IPS-20b (cell line): Measurements from ENCODE around the gene KCNG4.

ENCODE experiments used
- H3K27ac ChIP-seq: one replicate; pipeline ENCODE4 v1.5.1; 2013; ENCODE audit warnings: low read length
- H3K27me3 ChIP-seq: 2 replicates; pipeline ENCODE4 v1.6.1; 2013; ENCODE audit warnings: mild to moderate bottlenecking, low read length, inconsistent platforms; ENCODE audit not compliant: insufficient read depth
- H3K36me3 ChIP-seq: 2 replicates; pipeline ENCODE4 v1.6.1; 2013; ENCODE audit warnings: low read depth, mild to moderate bottlenecking, inconsistent platforms, low read length, moderate library complexity; ENCODE audit not compliant: insufficient read depth
- H3K4me1 ChIP-seq: 2 replicates; pipeline ENCODE4 v1.6.1; 2013; ENCODE audit warnings: mild to moderate bottlenecking, control low read depth, inconsistent platforms, low read length, moderate library complexity; ENCODE audit not compliant: insufficient read depth
- H3K4me3 ChIP-seq: 2 replicates; pipeline ENCODE4 v1.5.1; 2013; ENCODE audit warnings: mild to moderate bottlenecking, low read length, inconsistent platforms
- H3K9ac ChIP-seq: 2 replicates; pipeline ENCODE4 v1.6.1; 2013; ENCODE audit warnings: low read depth, mild to moderate bottlenecking, inconsistent platforms, low read length, moderate library complexity
- H3K9me3 ChIP-seq: 2 replicates; pipeline ENCODE4 v1.6.1; 2013; ENCODE audit warnings: mild to moderate bottlenecking, low read depth, low read length, inconsistent platforms; ENCODE audit not compliant: insufficient read depth

The KCNG4 gene

DNA sequence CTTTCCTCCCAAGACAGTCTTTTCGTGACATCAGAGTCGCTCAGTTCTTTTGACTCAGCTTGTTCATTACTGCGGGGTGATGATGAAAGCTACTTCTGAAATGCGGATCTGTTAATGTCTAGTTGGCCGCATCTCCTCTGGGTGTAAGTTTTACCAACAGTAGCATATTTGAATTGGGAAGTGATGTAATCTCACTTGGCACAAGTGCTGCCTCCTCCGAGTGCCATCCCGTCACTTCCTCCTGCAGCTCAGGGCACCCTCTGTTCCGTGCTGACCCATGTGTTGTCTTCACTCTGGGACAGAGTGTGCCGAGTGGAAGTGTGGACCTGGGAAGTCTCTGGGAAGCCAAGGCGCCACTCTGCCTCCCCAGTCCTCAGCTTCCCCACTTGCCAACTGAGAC lies 40.0 kb downstream of the KCNG4 start:
- H3K4me3 ChIP-seq: no peak overlapping the region
- H3K27me3 ChIP-seq: no peaks in the 10 kb centered on the region
- H3K4me1 ChIP-seq: peaks cover 2% of the 10 kb centered on the region; the same call in 1 of the 2 replicates
- H3K27ac ChIP-seq: no peak overlapping the region
- no peak overlapping the region for H3K9ac ChIP-seq
- no peaks in the 10 kb centered on the region for H3K9me3 ChIP-seq
- no peaks in the 10 kb centered on the region for H3K36me3 ChIP-seq

DNA sequence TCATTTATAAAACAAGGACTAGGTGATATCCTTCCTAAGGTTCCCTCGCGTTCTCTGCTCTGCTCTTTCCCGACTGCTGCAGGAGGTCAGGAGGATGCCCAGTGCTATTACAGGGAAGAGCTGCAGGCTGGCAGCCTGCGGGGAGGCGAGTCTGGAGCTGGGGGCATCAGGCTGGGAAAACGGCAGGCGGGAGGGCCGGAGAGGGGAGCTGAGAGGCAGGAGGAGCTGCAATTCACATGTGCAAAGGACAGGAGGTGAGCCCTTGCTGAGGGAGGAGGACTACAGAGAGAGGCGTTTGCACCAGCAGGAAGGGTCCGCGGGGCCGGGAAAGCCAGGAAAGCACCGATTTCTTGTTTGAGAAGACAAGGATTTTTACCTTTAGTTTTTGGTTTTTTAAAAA lies 40.7 kb downstream of the KCNG4 start:
- H3K9ac ChIP-seq: no peak overlapping the region
- no peak overlapping the region for H3K27ac ChIP-seq
- no peak overlapping the region for H3K4me3 ChIP-seq
- no peaks in the 10 kb centered on the region for H3K36me3 ChIP-seq
- no peaks in the 10 kb centered on the region for H3K9me3 ChIP-seq
- peaks cover 2% of the 10 kb centered on the region; the same call in 1 of the 2 replicates for H3K4me1 ChIP-seq
- no peaks in the 10 kb centered on the region for H3K27me3 ChIP-seq

DNA sequence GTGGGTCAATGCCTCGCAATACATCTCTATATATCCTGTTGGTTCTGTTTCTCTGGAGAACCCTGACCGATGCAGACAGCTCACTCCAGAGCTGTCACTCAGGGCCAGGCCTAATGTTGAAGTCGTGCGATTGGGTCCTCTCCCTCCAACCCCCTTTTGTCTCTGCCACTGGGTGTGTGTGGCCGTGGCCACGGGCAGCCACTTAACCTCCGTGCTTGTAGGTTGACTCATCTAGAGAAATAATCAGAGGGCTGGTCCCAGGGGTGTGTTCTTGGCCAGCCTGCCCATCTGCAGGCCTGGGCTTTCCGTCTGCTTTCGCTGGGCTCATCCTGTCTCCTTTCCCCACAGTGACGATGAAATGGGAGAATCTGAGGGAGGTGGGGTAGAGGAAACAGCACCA lies 41.4 kb downstream of the KCNG4 start:
- Histone ChIP-seq H3K4me3 (no peak overlapping the region), H3K27me3 (no peaks in the 10 kb centered on the region), H3K9ac (no peak overlapping the region), H3K36me3 (no peaks in the 10 kb centered on the region), H3K27ac (no peak overlapping the region), H3K9me3 (no peaks in the 10 kb centered on the region), H3K4me1 (peaks cover 2% of the 10 kb centered on the region; the same call in 1 of the 2 replicates)

DNA sequence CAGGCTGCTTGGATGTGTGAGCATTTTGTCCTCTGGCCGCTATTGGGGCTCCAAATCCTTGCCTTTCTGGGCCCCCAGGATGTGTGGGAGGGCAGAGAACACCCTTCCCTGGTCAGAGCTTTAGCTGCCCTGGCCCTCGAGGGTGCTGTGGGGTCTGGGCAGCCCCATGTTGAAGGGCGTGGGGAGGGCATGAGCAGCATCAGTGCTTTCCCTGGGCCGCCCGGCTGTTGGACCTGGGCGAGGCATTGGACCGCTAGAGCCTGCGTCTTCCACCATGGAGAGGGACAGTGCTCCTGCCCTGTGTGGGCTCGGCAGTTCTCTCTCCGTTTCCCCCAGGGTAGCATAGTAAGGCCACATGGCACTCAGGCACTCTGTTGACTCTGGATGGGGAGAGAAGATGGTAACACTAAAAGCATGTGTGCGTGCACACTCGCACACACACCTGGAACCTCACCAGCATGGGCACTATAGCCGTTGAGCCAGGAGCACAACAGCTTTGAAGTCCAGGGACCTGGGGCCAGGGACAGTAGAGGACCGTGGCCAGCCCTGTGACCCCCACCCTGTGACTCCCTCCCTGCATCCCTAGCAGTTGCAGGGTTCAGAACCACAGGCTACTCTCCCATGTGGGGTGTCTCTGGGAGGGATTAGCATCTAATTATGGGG lies 42.2 kb downstream of the KCNG4 start:
- H3K27ac ChIP-seq: no peak overlapping the region
- no peaks in the 10 kb centered on the region for H3K36me3 ChIP-seq
- no peak overlapping the region for H3K9ac ChIP-seq
- no peaks in the 10 kb centered on the region for H3K9me3 ChIP-seq
- H3K4me1 ChIP-seq: peaks cover 2% of the 10 kb centered on the region; the same call in 1 of the 2 replicates
- H3K4me3 ChIP-seq: no peak overlapping the region
- no peaks in the 10 kb centered on the region for H3K27me3 ChIP-seq

DNA sequence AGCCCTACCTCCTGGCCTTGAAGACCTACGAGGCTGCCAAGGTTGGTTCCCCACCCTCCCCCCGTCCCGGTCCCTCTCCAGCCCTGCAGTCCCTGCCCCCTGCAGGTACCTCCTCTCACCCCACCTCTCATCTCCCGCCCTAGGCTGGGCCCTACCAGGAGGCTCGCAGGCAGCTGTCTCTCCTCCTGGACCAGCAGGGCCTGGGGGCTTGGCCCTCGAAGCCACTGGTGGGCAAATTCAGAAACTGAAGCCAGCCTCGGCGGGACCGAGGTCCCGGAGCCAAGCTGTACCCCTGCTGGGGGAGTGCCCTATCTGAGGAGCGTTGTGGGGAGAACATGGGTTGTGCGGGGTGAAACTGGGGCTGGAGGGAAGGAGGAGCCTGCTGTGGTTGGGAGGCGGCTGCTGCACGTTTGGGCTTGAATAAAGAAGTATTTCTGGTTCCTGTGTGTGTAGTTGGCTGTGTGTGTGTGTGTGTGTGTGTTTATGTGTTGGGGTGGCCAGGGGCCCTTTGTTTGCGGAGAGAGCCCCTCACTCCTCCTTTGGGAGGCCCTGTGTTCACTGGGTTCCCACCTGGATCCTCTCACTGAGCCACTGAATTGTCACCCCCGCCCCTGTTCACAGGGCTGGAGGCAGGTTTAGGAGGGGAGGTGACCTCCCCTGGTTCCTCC lies 43.0 kb downstream of the KCNG4 start:
- Histone ChIP-seq H3K27me3 (no peaks in the 10 kb centered on the region), H3K9ac (no peak overlapping the region), H3K9me3 (no peaks in the 10 kb centered on the region), H3K4me3 (no peak overlapping the region), H3K4me1 (peaks cover 2% of the 10 kb centered on the region; the same call in 1 of the 2 replicates), H3K27ac (no peak overlapping the region), H3K36me3 (no peaks in the 10 kb centered on the region)

DNA sequence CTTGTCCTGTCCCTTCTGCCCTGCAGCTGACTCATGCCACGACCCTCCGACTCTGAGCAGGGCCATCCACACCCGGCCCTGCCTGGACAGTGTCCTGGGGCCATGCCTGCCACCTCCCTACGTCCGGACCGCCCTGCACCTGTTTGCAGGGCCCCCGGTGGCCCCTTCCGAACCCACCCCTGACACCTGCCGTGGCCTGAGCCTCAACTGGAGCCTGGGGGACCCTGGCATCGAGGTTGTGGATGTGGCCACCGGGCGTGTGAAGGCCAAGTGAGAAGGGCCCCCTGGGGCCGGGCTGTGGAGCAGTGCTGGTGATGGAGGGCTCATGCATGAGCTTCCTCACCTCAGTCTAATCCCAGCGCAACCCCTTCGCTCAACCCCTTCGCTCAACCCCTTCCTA lies 43.7 kb downstream of the KCNG4 start:
- Histone ChIP-seq H3K36me3 (no peaks in the 10 kb centered on the region), H3K27me3 (no peaks in the 10 kb centered on the region), H3K9ac (no peak overlapping the region), H3K4me1 (peaks cover 2% of the 10 kb centered on the region; the same call in 1 of the 2 replicates), H3K9me3 (no peaks in the 10 kb centered on the region), H3K27ac (no peak overlapping the region), H3K4me3 (no peak overlapping the region)

DNA sequence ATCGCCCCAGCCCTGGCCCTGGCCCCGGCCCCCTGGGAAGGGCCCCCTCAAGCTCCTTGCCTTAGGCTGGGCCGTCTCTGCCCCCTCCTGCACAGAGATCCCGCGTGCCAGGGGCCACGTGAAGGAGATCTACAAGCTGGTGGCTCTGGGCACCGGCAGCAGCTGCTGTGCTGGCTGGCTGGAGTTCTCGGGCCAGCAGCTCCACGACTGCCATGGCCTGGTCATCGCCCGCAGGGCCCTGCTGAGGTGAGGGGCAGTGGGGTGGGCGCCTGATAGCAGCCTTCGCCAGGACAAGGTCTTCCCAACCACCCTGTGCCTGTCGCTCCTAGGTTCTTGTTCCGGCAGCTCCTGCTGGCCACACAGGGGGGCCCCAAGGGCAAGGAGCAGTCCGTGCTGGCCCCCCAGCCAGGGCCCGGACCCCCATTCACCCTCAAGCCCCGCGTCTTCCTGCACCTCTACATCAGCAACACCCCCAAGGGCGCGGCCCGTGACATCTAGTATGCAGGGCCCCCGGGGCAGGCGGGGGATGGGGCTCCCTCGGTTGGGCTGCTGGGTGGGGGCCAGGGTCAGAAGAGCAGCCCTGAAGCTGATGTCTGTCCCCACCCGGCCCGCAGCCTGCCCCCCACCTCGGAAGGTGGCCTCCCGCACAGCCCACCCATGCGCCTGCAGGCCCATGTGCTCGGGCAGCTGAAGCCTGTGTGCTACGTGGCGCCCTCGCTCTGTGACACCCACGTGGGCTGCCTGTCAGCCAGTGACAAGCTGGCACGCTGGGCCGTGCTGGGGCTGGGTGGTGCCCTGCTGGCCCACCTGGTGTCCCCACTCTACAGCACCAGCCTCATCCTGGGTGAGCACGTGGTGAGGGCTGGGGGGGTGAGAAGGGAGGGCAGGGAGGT lies 44.4 kb downstream of the KCNG4 start:
- Histone ChIP-seq H3K27ac (no peak overlapping the region), H3K4me1 (peaks cover 2% of the 10 kb centered on the region; the same call in 1 of the 2 replicates), H3K4me3 (no peak overlapping the region), H3K9ac (no peak overlapping the region), H3K27me3 (no peaks in the 10 kb centered on the region), H3K9me3 (no peaks in the 10 kb centered on the region), H3K36me3 (no peaks in the 10 kb centered on the region)

DNA sequence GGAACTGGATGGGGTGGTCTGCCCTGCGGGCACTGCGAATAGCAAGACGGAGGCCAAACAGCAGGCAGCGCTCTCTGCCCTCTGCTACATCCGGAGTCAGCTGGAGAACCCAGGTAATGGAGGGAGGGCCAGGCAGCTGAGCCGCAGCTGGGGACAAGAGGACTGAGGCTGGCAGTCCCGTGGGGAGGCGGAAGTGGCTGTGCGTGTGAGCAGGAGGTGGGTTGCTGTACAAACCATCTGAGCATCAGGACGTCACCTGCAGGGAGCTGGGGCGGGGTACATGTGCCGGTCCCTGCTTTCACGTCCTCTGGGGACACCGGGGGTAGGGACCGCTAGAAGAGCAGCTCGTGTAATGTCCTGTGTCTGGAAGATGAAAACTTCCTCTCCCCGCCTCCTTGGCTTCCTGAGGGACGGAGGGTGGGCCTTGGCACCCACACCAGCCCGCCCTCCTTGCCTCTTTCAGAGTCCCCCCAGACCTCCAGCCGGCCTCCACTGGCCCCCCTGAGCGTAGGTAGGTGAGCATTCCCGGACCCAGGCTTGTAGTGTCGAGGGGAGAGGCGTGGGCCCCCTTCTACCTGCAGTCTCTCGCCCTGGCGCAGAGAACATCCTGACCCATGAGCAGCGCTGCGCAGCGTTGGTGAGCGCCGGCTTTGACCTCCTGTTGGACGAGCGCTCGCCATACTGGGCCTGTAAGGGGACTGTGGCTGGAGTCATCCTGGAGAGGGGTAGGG lies 45.2 kb downstream of the KCNG4 start:
- peaks cover 2% of the 10 kb centered on the region; the same call in 1 of the 2 replicates for H3K4me1 ChIP-seq
- H3K4me3 ChIP-seq: no peak overlapping the region
- no peaks in the 10 kb centered on the region for H3K9me3 ChIP-seq
- H3K36me3 ChIP-seq: no peaks in the 10 kb centered on the region
- no peaks in the 10 kb centered on the region for H3K27me3 ChIP-seq
- H3K27ac ChIP-seq: no peak overlapping the region
- no peak overlapping the region for H3K9ac ChIP-seq

DNA sequence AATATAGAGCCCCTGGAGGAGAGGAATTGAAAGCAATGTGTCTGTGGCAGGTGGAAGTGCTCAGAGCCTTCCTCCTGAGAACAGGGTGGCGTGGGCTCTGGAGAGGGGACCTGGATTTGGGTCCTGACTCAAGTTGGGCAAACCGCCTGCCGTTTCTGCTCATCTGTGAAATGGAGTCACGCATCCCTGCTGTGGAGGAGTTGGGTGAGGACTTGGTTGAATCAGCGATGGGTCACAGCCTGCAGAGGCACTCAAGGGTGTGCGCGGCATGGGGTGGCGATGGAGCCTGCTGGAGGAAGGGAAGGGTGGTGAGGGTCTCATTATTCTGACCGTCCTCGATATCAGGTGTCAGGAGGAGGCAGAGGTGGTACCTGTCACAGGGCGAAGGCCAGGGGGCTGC lies 45.8 kb downstream of the KCNG4 start:
- no peaks in the 10 kb centered on the region for H3K36me3 ChIP-seq
- no peak overlapping the region for H3K4me3 ChIP-seq
- H3K4me1 ChIP-seq: no peaks in the 10 kb centered on the region; the same call in 1 of the 2 replicates
- no peak overlapping the region for H3K9ac ChIP-seq
- H3K27ac ChIP-seq: no peak overlapping the region
- no peaks in the 10 kb centered on the region for H3K27me3 ChIP-seq
- H3K9me3 ChIP-seq: no peaks in the 10 kb centered on the region

DNA sequence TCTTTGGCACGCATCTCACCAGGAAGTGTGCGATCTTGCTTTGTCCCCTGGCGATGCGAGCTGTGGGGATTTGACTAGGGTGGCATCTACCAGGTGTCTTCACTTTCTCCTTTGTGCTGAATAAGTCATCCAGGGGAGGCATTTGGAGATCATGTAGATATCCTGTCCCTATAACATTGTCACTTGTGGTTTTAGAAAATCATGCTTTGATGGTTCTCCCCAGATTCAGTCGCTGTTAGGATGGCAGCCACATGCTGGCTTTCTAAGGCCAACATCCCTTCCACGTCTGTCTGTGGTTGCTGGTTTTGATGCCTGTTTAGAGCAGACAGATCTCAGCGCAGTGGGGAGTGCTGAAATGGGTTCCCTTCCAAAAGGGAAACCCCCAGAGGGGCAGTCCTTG lies 46.3 kb downstream of the KCNG4 start:
- no peak overlapping the region for H3K9ac ChIP-seq
- no peak overlapping the region for H3K4me3 ChIP-seq
- H3K27me3 ChIP-seq: no peaks in the 10 kb centered on the region
- H3K27ac ChIP-seq: no peak overlapping the region
- H3K9me3 ChIP-seq: no peaks in the 10 kb centered on the region
- H3K4me1 ChIP-seq: no peaks in the 10 kb centered on the region
- H3K36me3 ChIP-seq: no peaks in the 10 kb centered on the region

- Histone ChIP-seq H3K27me3 (no peaks in the 10 kb centered on the region), H3K9ac (no peak overlapping the region), H3K9me3 (no peaks in the 10 kb centered on the region), H3K36me3 (no peaks in the 10 kb centered on the region), H3K27ac (no peak overlapping the region), H3K4me3 (no peak overlapping the region), H3K4me1 (no peaks in the 10 kb centered on the region)
These were observed 48.3 kb downstream of the KCNG4 start for GRCh38 chr16:84191466-84191865.
